ENCODE data around the gene OR5H14.
"Not testable (repeated sequence)": the region's sequence is repeated elsewhere in the genome, so short reads cannot be mapped to it uniquely, and the experiment has no call there.

The OR5H14 gene

DNA sequence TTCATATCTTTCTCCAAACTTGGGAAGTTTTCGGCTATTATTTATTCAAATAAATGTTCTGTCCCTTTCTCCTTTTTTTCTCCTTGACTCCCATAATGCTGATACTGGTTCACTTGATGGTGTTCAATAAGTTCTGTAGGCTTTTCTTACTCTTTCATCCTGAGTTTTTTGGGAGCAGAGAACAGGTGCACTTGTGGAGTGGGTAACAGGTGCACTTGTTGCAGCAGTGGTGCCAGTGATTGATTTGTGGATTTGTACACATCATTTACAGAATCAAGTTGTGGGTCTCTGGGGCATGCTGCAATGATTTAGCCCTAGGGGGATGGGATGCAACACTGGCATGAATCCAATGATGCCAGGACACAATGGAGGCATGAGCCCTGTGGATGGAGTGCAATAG lies 31.6 kb upstream of the OR5H14 start:
- TF ChIP-seq, protein P1, sequence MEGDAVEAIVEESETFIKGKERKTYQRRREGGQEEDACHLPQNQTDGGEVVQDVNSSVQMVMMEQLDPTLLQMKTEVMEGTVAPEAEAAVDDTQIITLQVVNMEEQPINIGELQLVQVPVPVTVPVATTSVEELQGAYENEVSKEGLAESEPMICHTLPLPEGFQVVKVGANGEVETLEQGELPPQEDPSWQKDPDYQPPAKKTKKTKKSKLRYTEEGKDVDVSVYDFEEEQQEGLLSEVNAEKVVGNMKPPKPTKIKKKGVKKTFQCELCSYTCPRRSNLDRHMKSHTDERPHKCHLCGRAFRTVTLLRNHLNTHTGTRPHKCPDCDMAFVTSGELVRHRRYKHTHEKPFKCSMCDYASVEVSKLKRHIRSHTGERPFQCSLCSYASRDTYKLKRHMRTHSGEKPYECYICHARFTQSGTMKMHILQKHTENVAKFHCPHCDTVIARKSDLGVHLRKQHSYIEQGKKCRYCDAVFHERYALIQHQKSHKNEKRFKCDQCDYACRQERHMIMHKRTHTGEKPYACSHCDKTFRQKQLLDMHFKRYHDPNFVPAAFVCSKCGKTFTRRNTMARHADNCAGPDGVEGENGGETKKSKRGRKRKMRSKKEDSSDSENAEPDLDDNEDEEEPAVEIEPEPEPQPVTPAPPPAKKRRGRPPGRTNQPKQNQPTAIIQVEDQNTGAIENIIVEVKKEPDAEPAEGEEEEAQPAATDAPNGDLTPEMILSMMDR (IDR thresholded peaks at IDR 0.05; ENCODE audit: low read depth, low read length, poor library complexity, severe bottlenecking), result no peak
- no peak for TF ChIP-seq EZH2phosphoT487 (IDR thresholded peaks at IDR 0.05; ENCODE audit: borderline replicate concordance, low read length)
- H3K27ac ChIP-seq (ENCODE audit: low read depth, low read length), result no peak overlapping the region
- no peaks in the 10 kb centered on the region for H3K79me2 ChIP-seq (ENCODE audit: control insufficient read depth, low read length)
- peaks cover 5% of the 10 kb centered on the region; the same call in 1 of the 2 replicates for H3K27me3 ChIP-seq (ENCODE audit: control insufficient read depth, low read length)
- no peaks in the 10 kb centered on the region for H3K9me3 ChIP-seq (ENCODE audit: control insufficient read depth, insufficient read depth, low read length)
- H3K4me1 ChIP-seq (ENCODE audit: control insufficient read depth, low read length), result no peaks in the 10 kb centered on the region
- H3K36me3 ChIP-seq (ENCODE audit: control insufficient read depth, low read length), result no peaks in the 10 kb centered on the region
- H3K4me2 ChIP-seq (ENCODE audit: low read length), result no peak overlapping the region
- no peaks in the 10 kb centered on the region for H3F3A ChIP-seq (ENCODE audit: control insufficient read depth, insufficient read depth)
- H3K9me2 ChIP-seq (replicated peaks; ENCODE audit: control insufficient read depth, low read length), result no peaks in the 10 kb centered on the region
- H3K4me3 ChIP-seq (ENCODE audit: low read length), result no peak overlapping the region
- H4K20me1 ChIP-seq (ENCODE audit: control insufficient read depth, insufficient read depth, low read depth, low read length), result no peaks in the 10 kb centered on the region

- H3K4me1 ChIP-seq (ENCODE audit: control insufficient read depth, low read length), result no peaks in the 10 kb centered on the region
- H3K4me2 ChIP-seq (ENCODE audit: low read length), result no peak within 1 kb of the TSS
- H3K9me3 ChIP-seq (ENCODE audit: control insufficient read depth, insufficient read depth, low read length), result no peaks in the 10 kb centered on the region
- no peaks in the 10 kb centered on the region for H3K27me3 ChIP-seq (ENCODE audit: control insufficient read depth, low read length)
- no peaks in the 10 kb centered on the region for H3F3A ChIP-seq (ENCODE audit: control insufficient read depth, insufficient read depth)
- no peaks in the 10 kb centered on the region for H3K9me2 ChIP-seq (replicated peaks; ENCODE audit: control insufficient read depth, low read length)
- no peak within 1 kb of the TSS for H3K27ac ChIP-seq (ENCODE audit: low read depth, low read length)
- H3K79me2 ChIP-seq (ENCODE audit: control insufficient read depth, low read length), result no peaks in the 10 kb centered on the region
- H4K20me1 ChIP-seq (ENCODE audit: control insufficient read depth, insufficient read depth, low read depth, low read length), result no peaks in the 10 kb centered on the region
- no peaks in the 10 kb centered on the region for H3K36me3 ChIP-seq (ENCODE audit: control insufficient read depth, low read length)
- TF ChIP-seq, protein P1 (IDR thresholded peaks at IDR 0.05; ENCODE audit: low read depth, low read length, poor library complexity, severe bottlenecking), result no peak
- TF ChIP-seq EZH2phosphoT487 (IDR thresholded peaks at IDR 0.05; ENCODE audit: borderline replicate concordance, low read length), result no peak
- no peak within 1 kb of the TSS for H3K4me3 ChIP-seq (ENCODE audit: low read length)
These were observed 16.9 kb upstream of the OR5H14 start, which contains the start of gene OR5H1 for GRCh38 chr3:98130421-98130820. Gene OR5H1, plus strand, starts transcription at chr3:98130721. Its CDS starts 1,977 bp downstream, at chr3:98132698.

DNA sequence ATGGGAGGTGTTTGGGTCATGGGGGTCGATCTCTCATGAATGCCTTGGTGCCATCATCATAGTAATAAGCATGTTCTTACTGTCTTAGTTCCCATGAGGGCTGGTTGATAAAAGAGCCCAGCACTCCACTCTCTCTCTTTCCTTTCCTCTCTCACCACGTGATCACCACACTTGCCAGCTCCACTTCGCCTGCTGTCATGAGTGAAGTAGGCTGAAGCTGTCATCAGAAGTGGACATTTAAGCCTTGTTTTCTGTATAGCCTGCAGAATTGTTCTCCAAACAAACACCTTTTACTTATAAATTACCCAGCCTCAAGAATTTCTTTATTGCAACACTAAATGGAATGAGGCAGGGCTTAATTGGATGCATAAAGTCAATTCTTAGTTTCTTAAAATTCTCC lies 10.6 kb upstream of the OR5H14 start:
- no peaks in the 10 kb centered on the region for H3F3A ChIP-seq (ENCODE audit: control insufficient read depth, insufficient read depth)
- no peaks in the 10 kb centered on the region for H3K9me3 ChIP-seq (ENCODE audit: control insufficient read depth, insufficient read depth, low read length)
- H3K79me2 ChIP-seq (ENCODE audit: control insufficient read depth, low read length), result no peaks in the 10 kb centered on the region
- H3K27ac ChIP-seq (ENCODE audit: low read depth, low read length), result no peak overlapping the region
- no peaks in the 10 kb centered on the region for H3K36me3 ChIP-seq (ENCODE audit: control insufficient read depth, low read length)
- H3K9me2 ChIP-seq (replicated peaks; ENCODE audit: control insufficient read depth, low read length), result no peaks in the 10 kb centered on the region
- no peaks in the 10 kb centered on the region for H3K27me3 ChIP-seq (ENCODE audit: control insufficient read depth, low read length)
- no peak overlapping the region for H3K4me3 ChIP-seq (ENCODE audit: low read length)
- H3K4me1 ChIP-seq (ENCODE audit: control insufficient read depth, low read length), result no peaks in the 10 kb centered on the region
- no peaks in the 10 kb centered on the region for H4K20me1 ChIP-seq (ENCODE audit: control insufficient read depth, insufficient read depth, low read depth, low read length)
- no peak for TF ChIP-seq EZH2phosphoT487 (IDR thresholded peaks at IDR 0.05; ENCODE audit: borderline replicate concordance, low read length)
- TF ChIP-seq, protein P1 (IDR thresholded peaks at IDR 0.05; ENCODE audit: low read depth, low read length, poor library complexity, severe bottlenecking), result no peak
- H3K4me2 ChIP-seq (ENCODE audit: low read length), result no peak overlapping the region

DNA sequence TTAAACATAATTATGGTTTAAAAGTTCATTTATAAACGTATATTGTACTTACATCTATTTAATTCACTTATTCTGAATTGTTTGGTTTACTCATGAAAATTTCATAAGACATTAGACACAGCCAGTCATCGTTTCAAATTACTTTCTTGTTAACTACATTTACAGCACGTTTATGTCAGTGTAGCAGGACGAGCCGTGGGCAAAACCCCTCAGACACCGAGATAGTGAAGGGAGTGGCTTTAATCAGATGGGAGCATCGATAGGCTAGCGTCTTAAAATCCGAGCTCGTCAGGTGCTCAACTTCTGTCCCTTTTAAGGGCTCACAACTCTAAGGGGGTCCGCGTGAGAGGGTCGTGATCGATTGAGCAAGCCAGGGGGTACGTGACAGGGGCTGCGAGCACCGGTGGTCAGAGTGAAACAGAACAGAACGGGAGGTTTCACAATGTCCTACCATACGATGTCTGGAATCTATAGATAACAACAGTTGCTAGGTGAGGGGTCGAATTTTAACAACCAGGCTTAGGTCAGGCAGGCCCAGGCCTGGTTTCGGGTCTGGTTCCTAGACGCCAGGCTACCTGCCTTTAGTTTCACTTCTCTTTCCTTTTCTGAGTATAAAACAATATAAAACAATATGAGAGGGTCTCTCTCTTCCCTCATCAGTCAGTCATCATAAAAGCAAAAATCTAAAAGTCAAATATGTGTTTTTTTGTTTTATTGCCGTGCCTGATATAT lies 9.3 kb upstream of the OR5H14 start:
- not testable (repeated sequence) for H3F3A ChIP-seq (ENCODE audit: control insufficient read depth, insufficient read depth); H3K4me1 ChIP-seq (ENCODE audit: control insufficient read depth, low read length); H3K27ac ChIP-seq (ENCODE audit: low read depth, low read length); H3K9me3 ChIP-seq (ENCODE audit: control insufficient read depth, insufficient read depth, low read length); H4K20me1 ChIP-seq (ENCODE audit: control insufficient read depth, insufficient read depth, low read depth, low read length); H3K9me2 ChIP-seq (replicated peaks; ENCODE audit: control insufficient read depth, low read length); H3K4me2 ChIP-seq (ENCODE audit: low read length); H3K36me3 ChIP-seq (ENCODE audit: control insufficient read depth, low read length); H3K27me3 ChIP-seq (ENCODE audit: control insufficient read depth, low read length); H3K4me3 ChIP-seq (ENCODE audit: low read length); H3K79me2 ChIP-seq (ENCODE audit: control insufficient read depth, low read length)

Measured in DOHH2 (cell line).